HCT116 (cell line): ENCODE measurements around the gene ACSL6. TPM values are rescaled to one million over a fixed set of nuclear protein-coding genes. Genes with fewer than 3 reads are reported as not detected.
"Not testable (repeated sequence)": the region's sequence is repeated elsewhere in the genome, so short reads cannot be mapped to it uniquely, and the experiment has no call there.

Experiments used
- ATAC-seq: fragments of 200-7000 bp; cut with Tn5 transposase; 2 replicates; pipeline ENCODE4 v1.9.1; 2020; ENCODE audit warnings: mild to moderate bottlenecking, moderate library complexity
- BruUV-seq: library from RNA; stranded (reverse); fragments of 400-500 nt; replicated peaks from 2 replicates; lab custom pipeline; 2021; lab: Mats Ljungman, UMichigan
- CTCF ChIA-PET: fragments of 300-600 bp; sonication (Branson Sonifier 250); formaldehyde crosslinking; loops from one replicate; lab custom pipeline; 2021; ENCODE audit warnings: antibody characterized with exemption; lab: Charles Lee
- POLR2A ChIA-PET: fragments of 300-600, 350-600 bp; sonication (Branson Sonifier 250); formaldehyde crosslinking; loops from one replicate; lab custom pipeline; 2021; ENCODE audit warnings: antibody characterized with exemption; lab: Charles Lee
- RAD21 ChIA-PET, 2 experiments: fragments of 300-600 bp; sonication (Branson Sonifier 250); formaldehyde crosslinking; loops; one replicate each; lab custom pipeline; 2023; ENCODE audit warnings: low total read pairs in 2 of 2; ENCODE audit not compliant: uncharacterized antibody in 2 of 2, unreplicated experiment in 2 of 2, low non-redundant PET in 1 of 2; lab: Charles Lee
- DNase-seq: peaks from one replicate; pipeline ENCODE4 v3.0.0-alpha.2; 2010; ENCODE audit warnings: low read depth, low spot score
- H2AFZ ChIP-seq: fragments of 200-600 bp; shearing (Covaris generic), sonication (generic); 2 replicates; pipeline ENCODE4 v1.6.1; 2017; ENCODE audit warnings: low read depth, mixed run types, mixed read lengths, antibody characterized with exemption, low read length; ENCODE audit not compliant: poor library complexity, severe bottlenecking
- H3K27ac ChIP-seq: 2 replicates; pipeline ENCODE4 v1.5.1; 2012; ENCODE audit warnings: low read depth, low read length
- H3K27me3 ChIP-seq: fragments of 200-600 bp; sonication (generic); 2 replicates; pipeline ENCODE4 v1.6.1; 2016; ENCODE audit warnings: mixed run types, low read length, mixed read lengths; ENCODE audit not compliant: insufficient read depth
- H3K36me3 ChIP-seq, 2 experiments: fragments of 200-500 bp in 1 of 2; fragments of 200-600 bp in 1 of 2; sonication (Bioruptor generic) in 1 of 2; sonication (generic) in 1 of 2; 2 replicates each; pipeline versions ENCODE4 v1.5.1 to v1.6.1; 2014 to 2016; ENCODE audit warnings: low read length in 2 of 2, inconsistent platforms in 1 of 2, mixed read lengths in 1 of 2, mixed run types in 1 of 2; ENCODE audit not compliant: insufficient read depth in 2 of 2, control insufficient read depth in 1 of 2
- H3K4me1 ChIP-seq, 2 experiments: fragments of 200-600 bp in 1 of 2; sonication (generic) in 1 of 2; 2 replicates each; pipeline versions ENCODE4 v1.5.1 to v1.6.1; 2012 to 2017; ENCODE audit warnings: low read length in 2 of 2, inconsistent platforms in 1 of 2, mild to moderate bottlenecking in 1 of 2, mixed read lengths in 1 of 2, mixed run types in 1 of 2, moderate library complexity in 1 of 2; ENCODE audit not compliant: insufficient read depth in 2 of 2, control insufficient read depth in 1 of 2
- H3K4me2 ChIP-seq: fragments of 200-600 bp; sonication (generic); 2 replicates; pipeline ENCODE4 v1.6.1; 2017; ENCODE audit warnings: mixed run types, low read length, mixed read lengths
- H3K4me3 ChIP-seq, 2 experiments: fragments of 200-600 bp in 1 of 2; sonication (generic) in 1 of 2; replicated peaks in 1 of 2; 2 replicates each; pipeline ENCODE4 v1.5.1; 2011 to 2016; ENCODE audit warnings: low read length in 2 of 2, control low read depth in 1 of 2, low read depth in 1 of 2, mild to moderate bottlenecking in 1 of 2, mixed read lengths in 1 of 2, mixed run types in 1 of 2
- H3K79me2 ChIP-seq: fragments of 200-600 bp; sonication (generic); 2 replicates; pipeline ENCODE4 v1.6.1; 2017; ENCODE audit warnings: mild to moderate bottlenecking, mixed run types, low read length, moderate library complexity, mixed read lengths; ENCODE audit not compliant: insufficient read depth
- H3K9ac ChIP-seq: fragments of 200-600 bp; sonication (generic); 2 replicates; pipeline ENCODE4 v1.6.1; 2016; ENCODE audit warnings: low read length, mixed read lengths
- H3K9me2 ChIP-seq: fragments of 200-600 bp; sonication (generic), shearing (Covaris generic); 2 replicates; pipeline ENCODE4 v1.6.1; 2017; ENCODE audit warnings: mixed run types, mild to moderate bottlenecking, moderate library complexity; ENCODE audit not compliant: insufficient read depth
- H3K9me3 ChIP-seq, 2 experiments: fragments of 200-500 bp in 1 of 2; fragments of 200-600 bp in 1 of 2; sonication (Bioruptor generic) in 1 of 2; sonication (generic) in 1 of 2; 2 replicates each; pipeline ENCODE4 v1.6.1; 2014 to 2017; ENCODE audit warnings: low read length in 2 of 2, mixed read lengths in 2 of 2, inconsistent platforms in 1 of 2, low read depth in 1 of 2, mild to moderate bottlenecking in 1 of 2, mixed run types in 1 of 2, moderate library complexity in 1 of 2; ENCODE audit not compliant: control insufficient read depth in 1 of 2, insufficient read depth in 1 of 2
- H4K20me1 ChIP-seq: fragments of 200-600 bp; sonication (generic), shearing (Covaris generic); 2 replicates; pipeline ENCODE4 v1.6.1; 2017; ENCODE audit warnings: mixed run types, mild to moderate bottlenecking, moderate library complexity; ENCODE audit not compliant: insufficient read depth
- intact Hi-C: fragments of 100-400 bp; cut with micrococcal nuclease; formaldehyde crosslinking; loops from 2 replicates; pipeline ENCODE4 v1.10.0; 2022
- total RNA-seq: library from RNA; stranded (reverse); gene quantifications from one replicate; pipeline ENCODE4 v1.2.1, GENCODE V29; 2021; ENCODE audit not compliant: unreplicated experiment

ACSL6 gene
- total RNA-seq, 1 experiment from 2014 or later, result 2.3 TPM

- POLR2A ChIA-PET, BruUV-seq, H3K79me2 ChIP-seq, H3K36me3 ChIP-seq, intact Hi-C loops, ATAC-seq, H3K9me2 ChIP-seq, H3K27me3 ChIP-seq, RAD21 ChIA-PET, H3K4me2 ChIP-seq, H4K20me1 ChIP-seq, H3K4me1 ChIP-seq, H2AFZ ChIP-seq, CTCF ChIA-PET, DNase-seq, H3K4me3 ChIP-seq, H3K9ac ChIP-seq, H3K9me3 ChIP-seq, H3K27ac ChIP-seq: not testable (repeated sequence)
Measured at GRCh38 chr5:131902266-131902665, 109.2 kb downstream of the ACSL6 start.

Other genes with a start within 250 kb of the ACSL6 start
- 16.4 TPM for gene FNIP1, start 214.6 kb downstream of the ACSL6 start, total RNA-seq
- not detected for gene MEIKIN, start 66.0 kb downstream of the ACSL6 start, total RNA-seq
- not detected for gene IL3, start 49.0 kb upstream of the ACSL6 start, total RNA-seq
- 0.30 TPM for gene CSF2, start 62.1 kb upstream of the ACSL6 start, total RNA-seq
- 29.0 TPM for gene P4HA2, start 216.2 kb upstream of the ACSL6 start, total RNA-seq
- gene PDLIM4, start 246.0 kb upstream of the ACSL6 start, total RNA-seq, result not detected